SK-N-SH (cell line): Measurements from ENCODE around the gene TCOF1. TPM values are rescaled to one million over a fixed set of nuclear protein-coding genes. Genes with fewer than 3 reads are reported as not detected.

Experiments
- CTCF ChIA-PET: fragments of 300-600, 350-600 bp; formaldehyde crosslinking; extraction: SDS; loops from one replicate; lab custom pipeline; 2021; lab: Yijun Ruan, JAX
- POLR2A ChIA-PET: fragments of 350-600 bp; sonication (Branson Sonifier 250); formaldehyde crosslinking; extraction: SDS; loops from one replicate; lab custom pipeline; 2020; ENCODE audit warnings: antibody characterized with exemption, inconsistent platforms; lab: Yijun Ruan, JAX
- DNase-seq: peaks from one replicate; pipeline ENCODE4 v3.0.0; 2012
- H2AFZ ChIP-seq: fragments of 200-600 bp; sonication (generic); 2 replicates; pipeline ENCODE4 v1.8.1; 2016; ENCODE audit warnings: antibody characterized with exemption, mild to moderate bottlenecking, low read depth
- H3F3A ChIP-seq: fragments of 200-600 bp; sonication (generic); replicated peaks from 2 replicates; pipeline ENCODE3; 2016; ENCODE audit warnings: antibody characterized with exemption, mild to moderate bottlenecking; ENCODE audit not compliant: insufficient read depth
- H3K27ac ChIP-seq, 2 experiments: fragments of 200-500 bp in 1 of 2; fragments of 200-600 bp in 1 of 2; sonication (Bioruptor generic) in 1 of 2; sonication (generic), shearing (Covaris generic) in 1 of 2; 2 replicates each; pipeline versions ENCODE4 v1.5.1 to v1.6.1; 2014 to 2016; ENCODE audit warnings: low read depth in 2 of 2, inconsistent platforms in 1 of 2, low read length in 1 of 2, mild to moderate bottlenecking in 1 of 2, mixed read lengths in 1 of 2
- H3K27me3 ChIP-seq: fragments of 200-600 bp; sonication (generic), shearing (Covaris generic); 2 replicates; pipeline ENCODE4 v1.6.1; 2016; ENCODE audit warnings: mixed run types; ENCODE audit not compliant: insufficient read depth
- H3K36me3 ChIP-seq, 2 experiments: fragments of 200-500 bp in 1 of 2; fragments of 200-600 bp in 1 of 2; sonication (Bioruptor generic) in 1 of 2; sonication (generic) in 1 of 2; replicated peaks in 1 of 2; 2 replicates each; pipeline versions ENCODE3 to v1.5.1; 2014 to 2016; ENCODE audit warnings: low read length in 1 of 2, mild to moderate bottlenecking in 1 of 2; ENCODE audit not compliant: insufficient read depth in 2 of 2, control insufficient read depth in 1 of 2
- H3K4me1 ChIP-seq, 2 experiments: fragments of 200-500 bp in 1 of 2; fragments of 200-600 bp in 1 of 2; sonication (Bioruptor generic) in 1 of 2; sonication (generic), shearing (Covaris generic) in 1 of 2; 2 replicates each; pipeline versions ENCODE4 v1.5.1 to v1.6.1; 2014 to 2016; ENCODE audit warnings: low read depth in 1 of 2, low read length in 1 of 2, mixed run types in 1 of 2; ENCODE audit not compliant: insufficient read depth in 2 of 2, control insufficient read depth in 1 of 2
- H3K4me2 ChIP-seq: fragments of 200-600 bp; sonication (generic), shearing (Covaris generic); 2 replicates; pipeline ENCODE4 v1.6.1; 2017; ENCODE audit warnings: mixed run types
- H3K4me3 ChIP-seq, 2 experiments: fragments of 200-500 bp in 1 of 2; fragments of 200-600 bp in 1 of 2; sonication (Bioruptor generic) in 1 of 2; sonication (generic), shearing (Covaris generic) in 1 of 2; 2 replicates each; pipeline versions ENCODE4 v1.5.1 to v1.8.1; 2014 to 2016; ENCODE audit warnings: low read depth in 2 of 2, inconsistent platforms in 1 of 2, low read length in 1 of 2, mild to moderate bottlenecking in 1 of 2, mixed read lengths in 1 of 2, moderate library complexity in 1 of 2
- H3K79me2 ChIP-seq: fragments of 200-600 bp; sonication (generic); 2 replicates; pipeline ENCODE4 v1.8.1; 2017; ENCODE audit warnings: mild to moderate bottlenecking; ENCODE audit not compliant: insufficient read depth
- H3K9ac ChIP-seq: fragments of 200-600 bp; sonication (generic); 2 replicates; pipeline ENCODE4 v1.6.1; 2017; ENCODE audit warnings: mixed run types
- H3K9me2 ChIP-seq: fragments of 200-600 bp; sonication (generic); 2 replicates; pipeline ENCODE4 v1.6.1; 2017; ENCODE audit warnings: mixed run types
- H3K9me3 ChIP-seq: fragments of 200-600 bp; sonication (generic); 2 replicates; pipeline ENCODE4 v1.6.1; 2017; ENCODE audit warnings: mixed run types, mild to moderate bottlenecking, moderate library complexity
- H4K20me1 ChIP-seq: fragments of 200-600 bp; sonication (generic); 2 replicates; pipeline ENCODE4 v1.6.1; 2017; ENCODE audit warnings: mild to moderate bottlenecking, mixed run types; ENCODE audit not compliant: insufficient read depth
- CHD2 ChIP-seq: fragments of 150-350 bp; IDR thresholded peaks from 2 replicates; pipeline ENCODE4 v1.6.1; 2018; ENCODE audit warnings: low read length; ENCODE audit not compliant: partially characterized antibody
- ELF1 ChIP-seq: IDR thresholded peaks from 2 replicates; pipeline ENCODE4 v1.4.0; 2012
- EP300 ChIP-seq, 2 experiments: IDR thresholded peaks; 2 replicates each; pipeline versions ENCODE4 v1.4.0 to v1.6.1; 2012; ENCODE audit warnings: borderline replicate concordance in 1 of 2, low read depth in 1 of 2, low read length in 1 of 2
- FOSL2 ChIP-seq: IDR thresholded peaks from 2 replicates; pipeline ENCODE4 v1.4.0; 2012; ENCODE audit warnings: low read depth, mild to moderate bottlenecking, moderate library complexity, borderline replicate concordance
- GATA2 ChIP-seq: sonication (generic); formaldehyde crosslinking; IDR thresholded peaks from 2 replicates; pipeline ENCODE4 v1.5.0; 2020; ENCODE audit warnings: mild to moderate bottlenecking, missing genetic modification reagents
- IRF3 ChIP-seq: fragments of 150-350 bp; IDR thresholded peaks from 2 replicates; pipeline ENCODE4 v1.6.1; 2016; ENCODE audit warnings: mild to moderate bottlenecking, low read depth, low read length
- JUND ChIP-seq: IDR thresholded peaks from 2 replicates; pipeline ENCODE4 v1.4.0; 2012
- MEF2A ChIP-seq: IDR thresholded peaks from 2 replicates; pipeline ENCODE4 v1.4.0; 2012; ENCODE audit warnings: low read depth, borderline replicate concordance
- MXI1 ChIP-seq: IDR thresholded peaks from 2 replicates; pipeline ENCODE4 v1.6.1; 2012; ENCODE audit warnings: mild to moderate bottlenecking, low read depth, low read length, improper control_type of control experiment
- PBX3 ChIP-seq: IDR thresholded peaks from 2 replicates; pipeline ENCODE4; 2012
- POLR2AphosphoS5 ChIP-seq: IDR thresholded peaks from 2 replicates; pipeline ENCODE4 v1.6.1; 2012; ENCODE audit warnings: low read depth, low read length
- RAD21 ChIP-seq: IDR thresholded peaks from 2 replicates; pipeline ENCODE4 v1.6.1; 2012; ENCODE audit warnings: mild to moderate bottlenecking, low read length
- RCOR1 ChIP-seq: fragments of 150-350 bp; IDR thresholded peaks from 2 replicates; pipeline ENCODE4 v1.6.1; 2017; ENCODE audit warnings: antibody characterized with exemption, low read length
- RFX5 ChIP-seq: IDR thresholded peaks from 2 replicates; pipeline ENCODE4 v1.6.1; 2012; ENCODE audit warnings: mild to moderate bottlenecking, improper control_type of control experiment, low read length
- SIN3A ChIP-seq: IDR thresholded peaks from 2 replicates; pipeline ENCODE4 v1.6.1; 2012; ENCODE audit warnings: low read depth, mild to moderate bottlenecking, low read length, moderate library complexity, borderline replicate concordance
- TAF1 ChIP-seq: IDR thresholded peaks from 2 replicates; pipeline ENCODE4 v1.6.1; 2012; ENCODE audit warnings: low read depth, mild to moderate bottlenecking, low read length, moderate library complexity, borderline replicate concordance
- TCF12 ChIP-seq: IDR thresholded peaks from 2 replicates; pipeline ENCODE4 v1.4.0; 2012
- TEAD4 ChIP-seq: IDR thresholded peaks from 2 replicates; pipeline ENCODE4 v1.4.0; 2012; ENCODE audit warnings: mild to moderate bottlenecking, borderline replicate concordance; ENCODE audit not compliant: insufficient read depth
- YY1 ChIP-seq: IDR thresholded peaks from 2 replicates; pipeline ENCODE4 v1.4.0; 2012; ENCODE audit warnings: low read depth, mild to moderate bottlenecking
- ZBTB33 ChIP-seq: IDR thresholded peaks from 2 replicates; pipeline ENCODE4 v1.4.0; 2012; ENCODE audit warnings: low read depth, borderline replicate concordance
- WGBS: methylation state at CpG from one replicate; pipeline ENCODE4 v1.1.6; 2017; ENCODE audit warnings: low lambda C conversion rate; 5-methylcytosine and 5-hydroxymethylcytosine counted together
- polyA plus RNA-seq, 3 experiments: library from polyadenylated mRNA; depleted of rRNA; stranded (reverse); fragments of >200 nt; gene quantifications; 2 replicates each; pipeline ENCODE4 v1.2.3, GENCODE V29; 2012

TCOF1 gene
- polyA plus RNA-seq, 1 of the 3 experiments (the other 2 are of a cell fraction): 33.0 TPM

GRCh38 chr5:150429410-150429873 lies 71.9 kb downstream of the TCOF1 start:
- Histone ChIP-seq H3K27me3 (no peaks in the 10 kb centered on the region), H3K4me2 (no peak overlapping the region), H3K9me3 (no peaks in the 10 kb centered on the region), H3K4me1 (no peaks in the 10 kb centered on the region), H3K79me2 (no peaks in the 10 kb centered on the region), H3K9me2 (no peaks in the 10 kb centered on the region), H3K36me3 (no peaks in the 10 kb centered on the region), H2AFZ (no peak overlapping the region), H3K4me3 (no peak overlapping the region), H3F3A (no peaks in the 10 kb centered on the region), H3K27ac (no peak overlapping the region), H3K9ac (no peak overlapping the region), H4K20me1 (no peaks in the 10 kb centered on the region)
- POLR2A ChIA-PET: no interaction called here
- CTCF ChIA-PET: no interaction called here
- TF ChIP-seq TCF12 (no peak), ZBTB33 (no peak), PBX3 (no peak), RAD21 (no peak), POLR2AphosphoS5 (no peak), ELF1 (no peak), TAF1 (no peak), YY1 (no peak), SIN3A (no peak), FOSL2 (no peak), MEF2A (no peak), MXI1 (no peak), RFX5 (no peak), RCOR1 (no peak)
- WGBS: 86% methylated on average over 4 of the region's 5 CpGs
- DNase-seq: no peak

GRCh38 chr5:150431048-150431447 lies 73.6 kb downstream of the TCOF1 start:
- POLR2A ChIA-PET: no interaction called here
- Histone ChIP-seq H3K4me1 (no peaks in the 10 kb centered on the region; a peak in 1 of 4 replicates), H4K20me1 (no peaks in the 10 kb centered on the region), H3K4me2 (no peak overlapping the region), H3F3A (no peaks in the 10 kb centered on the region), H3K27me3 (no peaks in the 10 kb centered on the region), H3K36me3 (no peaks in the 10 kb centered on the region), H3K27ac (no peak overlapping the region), H3K9me3 (no peaks in the 10 kb centered on the region), H3K9me2 (no peaks in the 10 kb centered on the region), H3K9ac (no peak overlapping the region), H3K4me3 (no peak overlapping the region), H2AFZ (no peak overlapping the region), H3K79me2 (no peaks in the 10 kb centered on the region)
- 92% methylated on average over 15 of the region's 18 CpGs for WGBS
- no peak for DNase-seq
- no peak for TF ChIP-seq JUND
- no peak for TF ChIP-seq CHD2
- TF ChIP-seq MEF2A: no peak
- TF ChIP-seq IRF3: no peak
- TF ChIP-seq GATA2: no peak
- TF ChIP-seq TEAD4: no peak
- TF ChIP-seq ZBTB33: no peak
- no peak for TF ChIP-seq POLR2AphosphoS5
- no peak for TF ChIP-seq PBX3
- no peak for TF ChIP-seq EP300 (IDR thresholded peaks at IDR 0.05; ENCODE audit: borderline replicate concordance in 1 of 2, low read depth in 1 of 2, low read length in 1 of 2)
- TF ChIP-seq RFX5: no peak
- CTCF ChIA-PET: no interaction called here
